Eye (tissue), 1 donor: ENCODE data around the gene HTR2B.
"Not testable (repeated sequence)": the region's sequence is repeated elsewhere in the genome, so short reads cannot be mapped to it uniquely, and the experiment has no call there.

Source experiments
- DNase-seq: peaks from one replicate; pipeline ENCODE4 v3.0.0-alpha.2; 2015

The HTR2B gene

GRCh38 chr2:231124838-231125568 is at the start of gene HTR2B:
Gene HTR2B, minus strand, starts transcription at chr2:231125042. Its CDS starts 1,278 bp downstream, at chr2:231123764.
- peak; percentile 14 for DNase-seq

GRCh38 chr2:231174211-231174651 is 49.4 kb upstream of the HTR2B start:
- DNase-seq, result no peak

GRCh38 chr2:231172025-231172424 is 47.2 kb upstream of the HTR2B start:
- no peak for DNase-seq

- no peak for DNase-seq
These were observed 45.2 kb upstream of the HTR2B start for GRCh38 chr2:231170055-231170454.

- no peak for DNase-seq
These were observed 44.6 kb upstream of the HTR2B start for GRCh38 chr2:231169488-231169887.

- no peak for DNase-seq
These were observed 43.8 kb upstream of the HTR2B start for GRCh38 chr2:231168460-231169139.

- no peak for DNase-seq
These were observed 43.1 kb upstream of the HTR2B start for GRCh38 chr2:231167745-231168459.

GRCh38 chr2:231163414-231164095 is 38.7 kb upstream of the HTR2B start:
- DNase-seq, result no peak

GRCh38 chr2:231163011-231163410 is 38.2 kb upstream of the HTR2B start:
- DNase-seq, result no peak

- DNase-seq, result peak; percentile 16
These were observed 37.1 kb upstream of the HTR2B start for GRCh38 chr2:231161877-231162329.

- DNase-seq, result no peak
These were observed 36.5 kb upstream of the HTR2B start for GRCh38 chr2:231161252-231161839.

- no peak for DNase-seq
These were observed 35.9 kb upstream of the HTR2B start for GRCh38 chr2:231160701-231161100.

- DNase-seq, result no peak
These were observed 34.5 kb upstream of the HTR2B start for GRCh38 chr2:231159306-231159705.

- DNase-seq, result no peak
These were observed 28.1 kb upstream of the HTR2B start for GRCh38 chr2:231152800-231153557.

- DNase-seq, result no peak
These were observed 21.8 kb upstream of the HTR2B start for GRCh38 chr2:231146665-231147064.

- DNase-seq, result no peak
These were observed 20.1 kb upstream of the HTR2B start for GRCh38 chr2:231144896-231145295.

- DNase-seq, result not testable (repeated sequence)
These were observed 16.0 kb upstream of the HTR2B start for GRCh38 chr2:231140808-231141207.

GRCh38 chr2:231139796-231140195 is 15.0 kb upstream of the HTR2B start:
- no peak for DNase-seq

- peak; percentile 56 for DNase-seq
These were observed 13.9 kb upstream of the HTR2B start for GRCh38 chr2:231138699-231139098.

- no peak for DNase-seq
These were observed 10.2 kb upstream of the HTR2B start for GRCh38 chr2:231134910-231135655.
